HG02885 (cell line): Measurements from ENCODE around the gene DUSP6.

Experiments used
- ATAC-seq: cut with Tn5 transposase; IDR thresholded peaks from one replicate; pipeline ENCODE4 v1.9.1; 2021; ENCODE audit warnings: mild to moderate bottlenecking; ENCODE audit not compliant: unreplicated experiment, poor library complexity

DUSP6 gene

GRCh38 chr12:89376844-89377243 is 24.5 kb upstream of the DUSP6 start:
- ATAC-seq: no peak

- ATAC-seq: no peak
These were observed 23.9 kb upstream of the DUSP6 start for GRCh38 chr12:89376202-89376529.

- ATAC-seq: no peak
These were observed 21.7 kb upstream of the DUSP6 start for GRCh38 chr12:89373763-89374572.

GRCh38 chr12:89372584-89373370 is 20.5 kb upstream of the DUSP6 start:
- no peak for ATAC-seq

- ATAC-seq: no peak
These were observed 18.5 kb upstream of the DUSP6 start for GRCh38 chr12:89370850-89371249.

GRCh38 chr12:89370421-89370831 is 18.1 kb upstream of the DUSP6 start:
- no peak for ATAC-seq

GRCh38 chr12:89369166-89369565 is 16.9 kb upstream of the DUSP6 start:
- no peak for ATAC-seq

GRCh38 chr12:89368391-89368790 is 16.1 kb upstream of the DUSP6 start:
- no peak for ATAC-seq

GRCh38 chr12:89366676-89367364 is 14.5 kb upstream of the DUSP6 start:
- no peak for ATAC-seq

- ATAC-seq: no peak
These were observed 12.3 kb upstream of the DUSP6 start for GRCh38 chr12:89364631-89365030.

- ATAC-seq: no peak
These were observed 11.8 kb upstream of the DUSP6 start for GRCh38 chr12:89364058-89364457.

- no peak for ATAC-seq
These were observed 11.3 kb upstream of the DUSP6 start for GRCh38 chr12:89363582-89363981.

GRCh38 chr12:89363084-89363483 is 10.8 kb upstream of the DUSP6 start:
- no peak for ATAC-seq

GRCh38 chr12:89359615-89360014 is 7.3 kb upstream of the DUSP6 start:
- no peak for ATAC-seq

- ATAC-seq: no peak
These were observed 6.5 kb upstream of the DUSP6 start for GRCh38 chr12:89358805-89359204.

- no peak for ATAC-seq
These were observed 5.0 kb upstream of the DUSP6 start for GRCh38 chr12:89357297-89357730.

- ATAC-seq: no peak
These were observed 3.9 kb upstream of the DUSP6 start for GRCh38 chr12:89356069-89356665.

GRCh38 chr12:89355243-89356068 is 3.2 kb upstream of the DUSP6 start:
- no peak for ATAC-seq

- peak; percentile 11 for ATAC-seq
These were observed 2.3 kb upstream of the DUSP6 start for GRCh38 chr12:89354612-89355067.
